ENCODE results near the gene KRT24. TPM values are rescaled to one million over a fixed set of nuclear protein-coding genes. Genes with fewer than 3 reads are reported as not detected.
A peak's percentile ranks its signal among the peaks of the same experiment; 100 is the strongest.

The KRT24 gene
- polyA plus RNA-seq, 2 of the 4 experiments (the other 2 are of a cell fraction): not detected

DNA sequence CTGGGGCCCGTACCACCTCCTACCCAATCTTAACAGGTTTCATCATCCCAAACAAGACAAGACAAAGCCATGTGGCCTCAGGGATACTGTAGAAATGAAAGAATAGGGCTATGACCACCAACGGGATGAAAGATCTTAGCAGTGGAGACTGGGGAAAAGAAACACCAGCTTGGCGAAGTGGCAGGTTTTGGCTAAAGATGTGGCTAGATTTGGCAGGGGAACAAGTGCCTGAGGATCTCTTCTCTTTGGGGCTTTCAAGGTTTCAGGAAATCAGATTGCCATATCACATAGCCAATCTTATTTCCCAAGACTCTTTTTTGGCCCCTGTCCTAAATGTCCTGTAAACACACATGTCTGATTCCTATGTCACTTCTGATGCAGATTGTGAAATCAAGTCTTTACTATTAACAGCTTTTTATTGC lies 6.9 kb downstream of the KRT24 start:
- no peaks in the 10 kb centered on the region for H3K9me3 ChIP-seq
- no peak for ATAC-seq
- H3K4me3 ChIP-seq: no peak overlapping the region
- peak overlapping the region; percentile 54 for H3K4me2 ChIP-seq
- peak; percentile 7 to 66; a peak in 1 of 4 replicates for TF ChIP-seq CEBPB (IDR thresholded peaks at IDR 0.05)
- no peak for TF ChIP-seq TP53 (CRISPR knock-in tag; IDR thresholded peaks at IDR 0.05)
- POLR2A ChIA-PET: no interaction called here
- peak; percentile 43 for FAIRE-seq
- peak overlapping the region; percentile 40 to 53; a peak in 5 of 6 replicates for H3K27ac ChIP-seq
- WGBS (ENCODE audit: missing lambda C conversion rate): 53% methylated on average over 3 of the region's 3 CpGs
- CTCF ChIA-PET: interaction anchor here (1.6 to 2.8 kb wide), 3 partner anchors 12 to 81 kb away, joined by 6 to 11 read pairs (median 8); no protein-coding TSS in a partner anchor
- H3K4me1 ChIP-seq: peaks cover 24% of the 10 kb centered on the region
- peak in 1 of 2 experiments; percentile 13 for DNase-seq (ENCODE audit: low read depth in 1 of 2, low spot score in 1 of 2)

DNA sequence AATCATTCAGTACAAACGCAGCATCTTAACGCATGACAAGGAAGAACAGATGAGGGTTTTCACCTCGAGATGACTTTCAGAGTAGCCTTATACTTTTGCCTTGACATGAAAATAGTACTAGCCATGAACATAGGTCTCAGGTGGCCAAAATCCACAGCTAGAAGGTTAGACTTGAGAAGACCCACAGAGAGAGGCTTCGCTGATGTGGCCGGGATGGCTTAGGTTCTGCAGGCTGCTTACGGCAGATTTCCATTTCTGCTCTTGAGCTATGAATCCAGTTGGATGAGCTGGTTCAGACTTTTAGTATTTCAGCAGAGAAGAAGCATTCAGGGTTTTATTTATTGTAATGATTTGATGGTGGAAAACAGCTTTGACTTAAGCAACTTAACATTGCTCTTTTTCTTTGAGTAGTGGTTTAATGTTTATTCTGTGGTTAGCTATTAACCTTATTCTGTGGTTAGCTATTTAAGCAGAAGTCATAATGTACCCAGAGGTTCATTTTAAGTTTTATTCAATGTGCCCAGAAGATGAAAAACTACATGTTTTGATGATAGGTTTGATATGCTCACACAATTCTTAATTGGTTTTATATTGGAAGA lies 7.6 kb downstream of the KRT24 start:
- POLR2A ChIA-PET: no interaction called here
- H3K27ac ChIP-seq: peak overlapping the region; percentile 40 to 53; a peak in 4 of 6 replicates

More for the DNA sequence above, 7.6 kb downstream of the KRT24 start:
- no peak overlapping the region for H3K4me3 ChIP-seq
- DNase-seq (ENCODE audit: low read depth in 1 of 2, low spot score in 1 of 2) (no peak), ATAC-seq (no peak), FAIRE-seq (peak; percentile 78)
- 77% methylated on average over 6 of the region's 6 CpGs for WGBS (ENCODE audit: missing lambda C conversion rate)
- no peaks in the 10 kb centered on the region for H3K9me3 ChIP-seq
- H3K4me2 ChIP-seq: peak overlapping the region; percentile 54
- CTCF ChIA-PET: interaction anchor here (0.9 to 2.8 kb wide), 2 partner anchors 80 to 967 kb away, joined by 3 to 11 read pairs; no protein-coding TSS in a partner anchor
- peaks cover 24% of the 10 kb centered on the region for H3K4me1 ChIP-seq
- TF ChIP-seq SMC3 (IDR thresholded peaks at IDR 0.05) (no peak), RNF2 (IDR thresholded peaks at IDR 0.05; ENCODE audit: borderline replicate concordance, low read depth) (no peak), ZC3H11A (IDR thresholded peaks at IDR 0.05) (no peak), KDM5A (IDR thresholded peaks at IDR 0.05) (no peak), JUN (IDR thresholded peaks at IDR 0.05) (no peak), HDAC2 (IDR thresholded peaks at IDR 0.05) (no peak), EP300 (IDR thresholded peaks at IDR 0.05) (no peak), RFX5 (IDR thresholded peaks at IDR 0.05) (no peak), BHLHE40 (IDR thresholded peaks at IDR 0.05; ENCODE audit: low read depth, low read length) (no peak), ZNF302 (CRISPR knock-in tag; IDR thresholded peaks at IDR 0.05) (no peak), FOSL2 (IDR thresholded peaks at IDR 0.05) (no peak), FOSL2 (CRISPR knock-in tag; IDR thresholded peaks at IDR 0.05) (no peak), POLR2AphosphoS2 (conservative IDR thresholded peaks at IDR 0.05; ENCODE audit: low read length) (no peak), ZFP36 (IDR thresholded peaks at IDR 0.05; ENCODE audit: borderline replicate concordance, partially characterized antibody) (no peak)
- TF ChIP-seq, protein P1, sequence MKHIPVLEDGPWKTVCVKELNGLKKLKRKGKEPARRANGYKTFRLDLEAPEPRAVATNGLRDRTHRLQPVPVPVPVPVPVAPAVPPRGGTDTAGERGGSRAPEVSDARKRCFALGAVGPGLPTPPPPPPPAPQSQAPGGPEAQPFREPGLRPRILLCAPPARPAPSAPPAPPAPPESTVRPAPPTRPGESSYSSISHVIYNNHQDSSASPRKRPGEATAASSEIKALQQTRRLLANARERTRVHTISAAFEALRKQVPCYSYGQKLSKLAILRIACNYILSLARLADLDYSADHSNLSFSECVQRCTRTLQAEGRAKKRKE (CRISPR knock-in tag; IDR thresholded peaks at IDR 0.05; ENCODE audit: low read depth): no peak
- TF ChIP-seq, protein P2, sequence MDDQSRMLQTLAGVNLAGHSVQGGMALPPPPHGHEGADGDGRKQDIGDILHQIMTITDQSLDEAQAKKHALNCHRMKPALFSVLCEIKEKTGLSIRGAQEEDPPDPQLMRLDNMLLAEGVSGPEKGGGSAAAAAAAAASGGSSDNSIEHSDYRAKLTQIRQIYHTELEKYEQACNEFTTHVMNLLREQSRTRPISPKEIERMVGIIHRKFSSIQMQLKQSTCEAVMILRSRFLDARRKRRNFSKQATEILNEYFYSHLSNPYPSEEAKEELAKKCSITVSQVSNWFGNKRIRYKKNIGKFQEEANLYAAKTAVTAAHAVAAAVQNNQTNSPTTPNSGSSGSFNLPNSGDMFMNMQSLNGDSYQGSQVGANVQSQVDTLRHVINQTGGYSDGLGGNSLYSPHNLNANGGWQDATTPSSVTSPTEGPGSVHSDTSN (IDR thresholded peaks at IDR 0.05): no peak
- TF ChIP-seq, protein P3, sequence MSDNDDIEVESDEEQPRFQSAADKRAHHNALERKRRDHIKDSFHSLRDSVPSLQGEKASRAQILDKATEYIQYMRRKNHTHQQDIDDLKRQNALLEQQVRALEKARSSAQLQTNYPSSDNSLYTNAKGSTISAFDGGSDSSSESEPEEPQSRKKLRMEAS (IDR thresholded peaks at IDR 0.05): no peak
- TF ChIP-seq, protein P4, sequence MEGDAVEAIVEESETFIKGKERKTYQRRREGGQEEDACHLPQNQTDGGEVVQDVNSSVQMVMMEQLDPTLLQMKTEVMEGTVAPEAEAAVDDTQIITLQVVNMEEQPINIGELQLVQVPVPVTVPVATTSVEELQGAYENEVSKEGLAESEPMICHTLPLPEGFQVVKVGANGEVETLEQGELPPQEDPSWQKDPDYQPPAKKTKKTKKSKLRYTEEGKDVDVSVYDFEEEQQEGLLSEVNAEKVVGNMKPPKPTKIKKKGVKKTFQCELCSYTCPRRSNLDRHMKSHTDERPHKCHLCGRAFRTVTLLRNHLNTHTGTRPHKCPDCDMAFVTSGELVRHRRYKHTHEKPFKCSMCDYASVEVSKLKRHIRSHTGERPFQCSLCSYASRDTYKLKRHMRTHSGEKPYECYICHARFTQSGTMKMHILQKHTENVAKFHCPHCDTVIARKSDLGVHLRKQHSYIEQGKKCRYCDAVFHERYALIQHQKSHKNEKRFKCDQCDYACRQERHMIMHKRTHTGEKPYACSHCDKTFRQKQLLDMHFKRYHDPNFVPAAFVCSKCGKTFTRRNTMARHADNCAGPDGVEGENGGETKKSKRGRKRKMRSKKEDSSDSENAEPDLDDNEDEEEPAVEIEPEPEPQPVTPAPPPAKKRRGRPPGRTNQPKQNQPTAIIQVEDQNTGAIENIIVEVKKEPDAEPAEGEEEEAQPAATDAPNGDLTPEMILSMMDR (IDR thresholded peaks at IDR 0.05): no peak
- TF ChIP-seq, protein P5, sequence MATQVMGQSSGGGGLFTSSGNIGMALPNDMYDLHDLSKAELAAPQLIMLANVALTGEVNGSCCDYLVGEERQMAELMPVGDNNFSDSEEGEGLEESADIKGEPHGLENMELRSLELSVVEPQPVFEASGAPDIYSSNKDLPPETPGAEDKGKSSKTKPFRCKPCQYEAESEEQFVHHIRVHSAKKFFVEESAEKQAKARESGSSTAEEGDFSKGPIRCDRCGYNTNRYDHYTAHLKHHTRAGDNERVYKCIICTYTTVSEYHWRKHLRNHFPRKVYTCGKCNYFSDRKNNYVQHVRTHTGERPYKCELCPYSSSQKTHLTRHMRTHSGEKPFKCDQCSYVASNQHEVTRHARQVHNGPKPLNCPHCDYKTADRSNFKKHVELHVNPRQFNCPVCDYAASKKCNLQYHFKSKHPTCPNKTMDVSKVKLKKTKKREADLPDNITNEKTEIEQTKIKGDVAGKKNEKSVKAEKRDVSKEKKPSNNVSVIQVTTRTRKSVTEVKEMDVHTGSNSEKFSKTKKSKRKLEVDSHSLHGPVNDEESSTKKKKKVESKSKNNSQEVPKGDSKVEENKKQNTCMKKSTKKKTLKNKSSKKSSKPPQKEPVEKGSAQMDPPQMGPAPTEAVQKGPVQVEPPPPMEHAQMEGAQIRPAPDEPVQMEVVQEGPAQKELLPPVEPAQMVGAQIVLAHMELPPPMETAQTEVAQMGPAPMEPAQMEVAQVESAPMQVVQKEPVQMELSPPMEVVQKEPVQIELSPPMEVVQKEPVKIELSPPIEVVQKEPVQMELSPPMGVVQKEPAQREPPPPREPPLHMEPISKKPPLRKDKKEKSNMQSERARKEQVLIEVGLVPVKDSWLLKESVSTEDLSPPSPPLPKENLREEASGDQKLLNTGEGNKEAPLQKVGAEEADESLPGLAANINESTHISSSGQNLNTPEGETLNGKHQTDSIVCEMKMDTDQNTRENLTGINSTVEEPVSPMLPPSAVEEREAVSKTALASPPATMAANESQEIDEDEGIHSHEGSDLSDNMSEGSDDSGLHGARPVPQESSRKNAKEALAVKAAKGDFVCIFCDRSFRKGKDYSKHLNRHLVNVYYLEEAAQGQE (IDR thresholded peaks at IDR 0.05): no peak
- TF ChIP-seq, protein P6, sequence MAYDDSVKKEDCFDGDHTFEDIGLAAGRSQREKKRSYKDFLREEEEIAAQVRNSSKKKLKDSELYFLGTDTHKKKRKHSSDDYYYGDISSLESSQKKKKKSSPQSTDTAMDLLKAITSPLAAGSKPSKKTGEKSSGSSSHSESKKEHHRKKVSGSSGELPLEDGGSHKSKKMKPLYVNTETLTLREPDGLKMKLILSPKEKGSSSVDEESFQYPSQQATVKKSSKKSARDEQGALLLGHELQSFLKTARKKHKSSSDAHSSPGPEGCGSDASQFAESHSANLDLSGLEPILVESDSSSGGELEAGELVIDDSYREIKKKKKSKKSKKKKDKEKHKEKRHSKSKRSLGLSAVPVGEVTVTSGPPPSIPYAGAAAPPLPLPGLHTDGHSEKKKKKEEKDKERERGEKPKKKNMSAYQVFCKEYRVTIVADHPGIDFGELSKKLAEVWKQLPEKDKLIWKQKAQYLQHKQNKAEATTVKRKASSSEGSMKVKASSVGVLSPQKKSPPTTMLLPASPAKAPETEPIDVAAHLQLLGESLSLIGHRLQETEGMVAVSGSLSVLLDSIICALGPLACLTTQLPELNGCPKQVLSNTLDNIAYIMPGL (CRISPR knock-in tag; IDR thresholded peaks at IDR 0.05; ENCODE audit: borderline replicate concordance): no peak
